RWPE2 (cell line): ENCODE results near the gene VWA2.
A peak's percentile ranks its signal among the peaks of the same experiment; 100 is the strongest.

ENCODE experiments used
- ATAC-seq: fragments of 200-7000 bp; cut with Tn5 transposase; 3 replicates; pipeline ENCODE4 v1.9.1; 2021; ENCODE audit warnings: low read depth
- DNase-seq: peaks from one replicate; pipeline ENCODE4 v3.0.0-alpha.2; 2020; ENCODE audit warnings: low spot score
- H3K27ac ChIP-seq: fragments of 450-650 bp; 2 replicates; pipeline ENCODE4 v1.5.1; 2017; ENCODE audit warnings: mild to moderate bottlenecking; ENCODE audit not compliant: poor library complexity, severe bottlenecking
- H3K27me3 ChIP-seq: fragments of 250-450 bp; sonication (Bioruptor Pico); 2 replicates; pipeline ENCODE4 v1.5.1; 2021; ENCODE audit warnings: mild to moderate bottlenecking, moderate library complexity; ENCODE audit not compliant: insufficient read depth, poor library complexity, severe bottlenecking
- H3K36me3 ChIP-seq: fragments of 250-450 bp; sonication (Bioruptor Pico); 2 replicates; pipeline ENCODE4 v1.5.1; 2020; ENCODE audit warnings: low read depth, mild to moderate bottlenecking, moderate library complexity
- H3K4me1 ChIP-seq: fragments of 250-450 bp; sonication (Bioruptor Pico); 2 replicates; pipeline ENCODE4 v1.5.1; 2021; ENCODE audit warnings: mild to moderate bottlenecking, moderate library complexity; ENCODE audit not compliant: insufficient read depth, poor library complexity, severe bottlenecking
- H3K4me3 ChIP-seq: fragments of 250-450 bp; sonication (Bioruptor Pico); 2 replicates; pipeline ENCODE4 v1.5.1; 2021; ENCODE audit warnings: mild to moderate bottlenecking, moderate library complexity; ENCODE audit not compliant: severe bottlenecking
- H3K9me3 ChIP-seq: fragments of 250-450 bp; sonication (Bioruptor Pico); 2 replicates; pipeline ENCODE4 v1.5.1; 2021; ENCODE audit warnings: mild to moderate bottlenecking, moderate library complexity; ENCODE audit not compliant: severe bottlenecking
- TF ChIP-seq, protein P1 (sequence below): fragments of 450-650 bp; IDR thresholded peaks from one replicate; pipeline ENCODE4 v1.5.1; 2017; ENCODE audit warnings: mild to moderate bottlenecking, moderate library complexity; ENCODE audit not compliant: poor library complexity, severe bottlenecking

VWA2 gene

GRCh38 chr10:114233482-114233881, 5.6 kb upstream of the VWA2 start:
- DNase-seq (no peak), ATAC-seq (no peak)
- Histone ChIP-seq H3K9me3 (no peaks in the 10 kb centered on the region), H3K36me3 (no peaks in the 10 kb centered on the region), H3K4me3 (no peak overlapping the region), H3K27ac (no peak overlapping the region), H3K27me3 (no peaks in the 10 kb centered on the region), H3K4me1 (peaks cover under 1% of the 10 kb centered on the region)
- TF ChIP-seq, protein P1, sequence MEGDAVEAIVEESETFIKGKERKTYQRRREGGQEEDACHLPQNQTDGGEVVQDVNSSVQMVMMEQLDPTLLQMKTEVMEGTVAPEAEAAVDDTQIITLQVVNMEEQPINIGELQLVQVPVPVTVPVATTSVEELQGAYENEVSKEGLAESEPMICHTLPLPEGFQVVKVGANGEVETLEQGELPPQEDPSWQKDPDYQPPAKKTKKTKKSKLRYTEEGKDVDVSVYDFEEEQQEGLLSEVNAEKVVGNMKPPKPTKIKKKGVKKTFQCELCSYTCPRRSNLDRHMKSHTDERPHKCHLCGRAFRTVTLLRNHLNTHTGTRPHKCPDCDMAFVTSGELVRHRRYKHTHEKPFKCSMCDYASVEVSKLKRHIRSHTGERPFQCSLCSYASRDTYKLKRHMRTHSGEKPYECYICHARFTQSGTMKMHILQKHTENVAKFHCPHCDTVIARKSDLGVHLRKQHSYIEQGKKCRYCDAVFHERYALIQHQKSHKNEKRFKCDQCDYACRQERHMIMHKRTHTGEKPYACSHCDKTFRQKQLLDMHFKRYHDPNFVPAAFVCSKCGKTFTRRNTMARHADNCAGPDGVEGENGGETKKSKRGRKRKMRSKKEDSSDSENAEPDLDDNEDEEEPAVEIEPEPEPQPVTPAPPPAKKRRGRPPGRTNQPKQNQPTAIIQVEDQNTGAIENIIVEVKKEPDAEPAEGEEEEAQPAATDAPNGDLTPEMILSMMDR = no peak

GRCh38 chr10:114234132-114234531, 4.9 kb upstream of the VWA2 start:
- Histone ChIP-seq H3K4me3 (no peak overlapping the region), H3K27me3 (no peaks in the 10 kb centered on the region), H3K36me3 (no peaks in the 10 kb centered on the region), H3K27ac (no peak overlapping the region), H3K4me1 (peaks cover 6% of the 10 kb centered on the region), H3K9me3 (no peaks in the 10 kb centered on the region)
- TF ChIP-seq, protein P1 = no peak
- DNase-seq = no peak
- ATAC-seq = no peak

DNA sequence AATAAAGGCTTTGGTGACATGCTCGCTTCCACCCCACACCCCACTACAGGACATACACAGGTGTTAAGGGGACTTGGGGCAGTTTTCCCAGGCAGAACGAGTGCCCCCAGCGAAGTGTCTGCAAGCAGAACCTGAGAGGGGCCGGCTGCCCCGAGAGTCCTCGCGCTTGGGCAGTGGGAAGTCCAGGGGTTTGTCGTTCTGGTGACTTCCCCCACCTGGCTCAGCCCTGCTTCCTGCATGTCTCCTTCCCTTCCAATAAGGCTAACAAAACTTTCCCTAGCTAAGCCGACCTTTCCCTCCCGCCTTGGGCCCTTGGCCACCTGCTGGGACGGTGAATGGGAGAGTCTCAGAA, 916 bp downstream of the VWA2 start:
- H3K4me1 ChIP-seq = peaks cover 23% of the 10 kb centered on the region
- ATAC-seq = no peak
- no peaks in the 10 kb centered on the region for H3K36me3 ChIP-seq
- H3K27ac ChIP-seq = no peak overlapping the region
- H3K9me3 ChIP-seq = no peaks in the 10 kb centered on the region
- H3K27me3 ChIP-seq = no peaks in the 10 kb centered on the region
- H3K4me3 ChIP-seq = no peak overlapping the region
- DNase-seq = no peak
- TF ChIP-seq, protein P1 = no peak

DNA sequence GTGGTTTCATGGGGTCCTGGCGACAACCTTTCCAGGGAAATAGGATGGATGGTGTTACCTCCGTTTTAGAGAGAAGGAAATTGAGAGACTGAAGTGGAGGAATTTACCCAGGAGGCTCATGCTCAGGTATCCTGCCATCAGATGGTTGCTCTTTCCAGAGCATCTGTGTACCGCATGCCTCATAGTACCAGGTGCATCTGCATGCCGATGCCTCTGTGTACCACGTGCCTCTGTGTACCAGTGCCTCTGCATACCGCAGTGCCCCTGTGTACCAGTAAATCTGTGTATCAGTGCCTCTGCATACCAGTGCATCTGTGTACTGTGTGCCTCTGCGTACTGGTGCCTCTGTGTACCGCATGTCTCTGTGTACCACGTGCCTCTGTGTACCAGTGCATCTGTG, 3.2 kb downstream of the VWA2 start:
- no peak overlapping the region for H3K4me3 ChIP-seq
- no peak for ATAC-seq
- no peak overlapping the region for H3K27ac ChIP-seq
- no peak for DNase-seq
- H3K4me1 ChIP-seq = peaks cover 43% of the 10 kb centered on the region
- TF ChIP-seq, protein P1 = no peak
- no peaks in the 10 kb centered on the region for H3K9me3 ChIP-seq
- no peaks in the 10 kb centered on the region for H3K27me3 ChIP-seq
- no peaks in the 10 kb centered on the region for H3K36me3 ChIP-seq

DNA sequence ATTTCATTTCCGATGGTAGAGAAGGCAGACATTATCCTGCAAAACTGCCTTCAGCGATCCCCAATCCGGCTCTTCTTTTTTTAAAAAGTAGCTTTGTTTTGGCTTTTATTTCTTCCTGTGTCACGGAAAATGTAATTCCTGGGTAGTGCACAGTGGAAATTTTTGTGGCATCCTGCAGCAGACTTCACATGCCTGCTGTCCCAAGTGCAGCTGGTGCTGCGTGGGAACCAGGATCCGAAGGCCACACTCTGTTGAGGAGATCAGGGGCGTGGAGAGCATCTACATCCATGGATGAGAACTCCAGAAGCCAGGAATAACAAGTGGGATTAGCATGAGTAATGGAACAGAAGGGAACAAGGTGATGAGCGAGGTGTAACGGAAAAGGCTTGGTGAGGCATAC, 4.6 kb downstream of the VWA2 start:
- Histone ChIP-seq H3K4me1 (peaks cover 42% of the 10 kb centered on the region), H3K27ac (peak overlapping the region; percentile 90), H3K9me3 (no peaks in the 10 kb centered on the region), H3K36me3 (no peaks in the 10 kb centered on the region), H3K27me3 (no peaks in the 10 kb centered on the region), H3K4me3 (no peak overlapping the region)
- no peak for DNase-seq
- TF ChIP-seq, protein P1 = no peak
- ATAC-seq = no peak
